HK-2 (cell line): Measurements from ENCODE around the gene SNX33.
A peak's percentile ranks its signal among the peaks of the same experiment; 100 is the strongest.
"Not testable (repeated sequence)": the region's sequence is repeated elsewhere in the genome, so short reads cannot be mapped to it uniquely, and the experiment has no call there.

Experiments
- DNase-seq: peaks from one replicate; pipeline ENCODE4 v3.0.0-alpha.2; 2018; ENCODE audit not compliant: unreplicated experiment

Gene SNX33

GRCh38 chr15:75647370-75648155 is at the start of gene SNX33:
Gene SNX33 (plus strand): TSS chr15:75647912. CDS start chr15:75649103, 1,191 bp downstream.
- peak; percentile 67 for DNase-seq

- DNase-seq: no peak
Observed at GRCh38 chr15:75598361-75598760, 49.4 kb upstream of the SNX33 start.

GRCh38 chr15:75599401-75599800 is 48.3 kb upstream of the SNX33 start:
- no peak for DNase-seq

GRCh38 chr15:75606026-75606425 is 41.7 kb upstream of the SNX33 start:
- DNase-seq: no peak

- DNase-seq: no peak
Observed at GRCh38 chr15:75606711-75607699, 40.7 kb upstream of the SNX33 start.

- no peak for DNase-seq
Observed at GRCh38 chr15:75616766-75617165, 30.9 kb upstream of the SNX33 start.

GRCh38 chr15:75620058-75620820 is 27.5 kb upstream of the SNX33 start:
- no peak for DNase-seq

GRCh38 chr15:75620841-75621391 is 26.8 kb upstream of the SNX33 start:
- DNase-seq: no peak

GRCh38 chr15:75622505-75622904 is 25.2 kb upstream of the SNX33 start:
- DNase-seq: no peak

GRCh38 chr15:75625542-75626347 is 22.0 kb upstream of the SNX33 start, which contains the start of gene SNUPN:
Gene SNUPN (minus strand): TSS chr15:75625725. CDS start chr15:75621051, 4,674 bp downstream.
- DNase-seq: peak; percentile 91

- DNase-seq: no peak
Observed at GRCh38 chr15:75631935-75632334, 15.8 kb upstream of the SNX33 start.

GRCh38 chr15:75633922-75634321 is 13.8 kb upstream of the SNX33 start:
- DNase-seq: not testable (repeated sequence)

- no peak for DNase-seq
Observed at GRCh38 chr15:75636026-75636425, 11.7 kb upstream of the SNX33 start.

GRCh38 chr15:75637245-75638009 is 10.3 kb upstream of the SNX33 start:
- no peak for DNase-seq

- no peak for DNase-seq
Observed at GRCh38 chr15:75639191-75639708, 8.5 kb upstream of the SNX33 start.

GRCh38 chr15:75639709-75640482 is 7.8 kb upstream of the SNX33 start, which contains the start of gene IMP3:
Gene IMP3 (minus strand): TSS chr15:75640224. CDS start chr15:75640168, 56 bp downstream.
- peak; percentile 89 for DNase-seq

- DNase-seq: peak; percentile 25
Observed at GRCh38 chr15:75640483-75641178, 7.1 kb upstream of the SNX33 start.

- DNase-seq: no peak
Observed at GRCh38 chr15:75641179-75641503, 6.6 kb upstream of the SNX33 start.
